Ascending aorta (tissue), 2 donors: ENCODE data around the gene GPR176. TPM values are rescaled to one million over a fixed set of nuclear protein-coding genes. Genes with fewer than 3 reads are reported as not detected.

Experiments used
- DNase-seq, 2 donors: peaks; one replicate each; pipeline ENCODE4 v3.0.0-alpha.2; 2019; ENCODE audit warnings: low spot score in 2 of 2
- H3K27ac ChIP-seq, 2 donors: fragments of 200-600 bp; sonication (generic); one replicate each; pipeline ENCODE4 v1.5.1; 2016 to 2017; ENCODE audit warnings: mild to moderate bottlenecking in 1 of 2
- H3K27me3 ChIP-seq: fragments of 200-600 bp; sonication (generic); one replicate; pipeline ENCODE4 v1.5.1; 2017
- H3K36me3 ChIP-seq, 2 donors: fragments of 200-600 bp; sonication (generic); one replicate each; pipeline ENCODE4 v1.5.1; 2016
- H3K4me1 ChIP-seq, 2 donors: fragments of 200-600 bp; sonication (generic); one replicate each; pipeline ENCODE4 v1.5.1; 2016 to 2017; ENCODE audit warnings: mild to moderate bottlenecking in 1 of 2
- H3K4me3 ChIP-seq, 2 donors: fragments of 200-600 bp; sonication (generic); one replicate each; pipeline ENCODE4 v1.5.1; 2016 to 2017; ENCODE audit warnings: mild to moderate bottlenecking in 1 of 2
- H3K9me3 ChIP-seq, 2 donors: fragments of 200-600 bp; sonication (generic); one replicate each; pipeline ENCODE4 v1.5.1; 2016
- CTCF ChIP-seq, 3 experiments: fragments of 200-600 bp in 2 of 3; fragments of 450-650 bp in 1 of 3; sonication (generic) in 2 of 3; IDR thresholded peaks; one replicate each; pipeline ENCODE4 v1.5.1; 2016 to 2019; ENCODE audit warnings: antibody characterized with exemption in 3 of 3, mild to moderate bottlenecking in 1 of 3, moderate library complexity in 1 of 3
- intact Hi-C: fragments of 100-400 bp; cut with DNase I; formaldehyde crosslinking; loops from one replicate; pipeline ENCODE4 v1.15.1; 2023
- total RNA-seq: library from RNA; depleted of rRNA; stranded (reverse); fragments of >200 nt; gene quantifications from one replicate; pipeline ENCODE4 v1.1.0, GENCODE V29; 2016

GPR176 gene
- total RNA-seq: 99.1 TPM

GRCh38 chr15:39919748-39920509, at the start of gene GPR176:
Gene GPR176, minus strand, starts transcription at chr15:39920266. Its CDS starts 240 bp downstream, at chr15:39920026.
- peak in 1 of 3 experiments; percentile 15 for TF ChIP-seq CTCF (IDR thresholded peaks at IDR 0.05)
- H3K4me3 ChIP-seq: peak within 1 kb of the TSS; percentile 80 to 88
- no peaks in the 10 kb centered on the region for H3K4me1 ChIP-seq
- H3K27me3 ChIP-seq: no peaks in the 10 kb centered on the region
- peak within 1 kb of the TSS; percentile 92 to 94 for H3K27ac ChIP-seq
- no peaks in the 10 kb centered on the region for H3K9me3 ChIP-seq
- intact Hi-C loops: loop anchor here (2.0 to 5.0 kb wide), 2 partner anchors 137 to 177 kb away; partner anchors contain the start of gene FSIP1
- peak; percentile 13 to 87 for DNase-seq
- H3K36me3 ChIP-seq: no peaks in the 10 kb centered on the region

- Histone ChIP-seq H3K27me3 (no peaks in the 10 kb centered on the region), H3K4me3 (no peak overlapping the region), H3K36me3 (peaks cover 39 to 41% of the 10 kb centered on the region in 2 donors), H3K27ac (no peak overlapping the region), H3K9me3 (no peaks in the 10 kb centered on the region), H3K4me1 (peaks cover 0 to 4% of the 10 kb centered on the region in 2 donors)
- DNase-seq: no peak
- intact Hi-C loops: no loop called here
- TF ChIP-seq CTCF (IDR thresholded peaks at IDR 0.05): no peak
Observed at GRCh38 chr15:39969002-39969394, 48.9 kb upstream of the GPR176 start.

GRCh38 chr15:39968273-39969001, 48.4 kb upstream of the GPR176 start:
- DNase-seq: no peak
- Histone ChIP-seq H3K4me3 (no peak overlapping the region), H3K4me1 (peaks cover 0 to 4% of the 10 kb centered on the region in 2 donors), H3K27me3 (no peaks in the 10 kb centered on the region), H3K9me3 (no peaks in the 10 kb centered on the region), H3K27ac (no peak overlapping the region), H3K36me3 (peaks cover 35 to 39% of the 10 kb centered on the region in 2 donors)
- no peak for TF ChIP-seq CTCF (IDR thresholded peaks at IDR 0.05)
- intact Hi-C loops: no loop called here

- no peak overlapping the region for H3K27ac ChIP-seq
- peaks cover 0 to 4% of the 10 kb centered on the region in 2 donors for H3K4me1 ChIP-seq
- DNase-seq: no peak
- no peaks in the 10 kb centered on the region for H3K9me3 ChIP-seq
- H3K27me3 ChIP-seq: no peaks in the 10 kb centered on the region
- H3K4me3 ChIP-seq: no peak overlapping the region
- H3K36me3 ChIP-seq: peaks cover 45 to 49% of the 10 kb centered on the region in 2 donors
- TF ChIP-seq CTCF (IDR thresholded peaks at IDR 0.05): no peak
- intact Hi-C loops: no loop called here
Observed at GRCh38 chr15:39966521-39966920, 46.5 kb upstream of the GPR176 start.

GRCh38 chr15:39963786-39964185, 43.7 kb upstream of the GPR176 start:
- H3K9me3 ChIP-seq: no peaks in the 10 kb centered on the region
- H3K27me3 ChIP-seq: no peaks in the 10 kb centered on the region
- DNase-seq: no peak
- no peaks in the 10 kb centered on the region for H3K4me1 ChIP-seq
- H3K4me3 ChIP-seq: no peak overlapping the region
- no peak overlapping the region for H3K27ac ChIP-seq
- H3K36me3 ChIP-seq: peaks cover 44 to 68% of the 10 kb centered on the region in 2 donors
- intact Hi-C loops: no loop called here
- no peak for TF ChIP-seq CTCF (IDR thresholded peaks at IDR 0.05)
